GM10266 (cell line): ENCODE data around the gene NEK1.
"Not testable (repeated sequence)": the region's sequence is repeated elsewhere in the genome, so short reads cannot be mapped to it uniquely, and the experiment has no call there.

ENCODE experiments used
- DNase-seq: peaks from one replicate; pipeline ENCODE4 v3.0.0; 2012; ENCODE audit errors: extremely low spot score
- TF ChIP-seq, protein P1 (sequence below): IDR thresholded peaks from 2 replicates; pipeline ENCODE4 v1.5.1; 2012; ENCODE audit warnings: mild to moderate bottlenecking, low read depth; ENCODE audit not compliant: control insufficient read depth, insufficient read depth; ENCODE audit errors: missing control alignments

Gene NEK1

DNA sequence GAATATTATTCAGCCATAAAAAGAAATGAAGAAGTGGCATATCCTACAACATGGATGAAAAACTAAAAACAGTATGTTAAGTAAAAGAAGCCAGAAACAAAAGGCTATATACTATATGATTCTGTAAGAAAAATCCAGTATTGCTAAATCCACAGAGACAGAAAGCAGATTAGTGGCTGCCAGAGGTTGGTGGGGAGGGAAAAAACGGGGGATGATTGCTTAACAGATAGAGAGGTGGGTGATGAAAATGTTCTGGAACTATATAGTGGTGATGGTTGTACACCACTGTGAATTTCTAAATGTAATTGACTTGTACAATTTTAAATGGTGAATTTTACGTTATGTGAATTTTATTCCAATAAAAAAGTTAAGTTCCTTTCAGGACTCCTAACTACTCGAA lies 184.0 kb downstream of the NEK1 start:
- TF ChIP-seq, protein P1, sequence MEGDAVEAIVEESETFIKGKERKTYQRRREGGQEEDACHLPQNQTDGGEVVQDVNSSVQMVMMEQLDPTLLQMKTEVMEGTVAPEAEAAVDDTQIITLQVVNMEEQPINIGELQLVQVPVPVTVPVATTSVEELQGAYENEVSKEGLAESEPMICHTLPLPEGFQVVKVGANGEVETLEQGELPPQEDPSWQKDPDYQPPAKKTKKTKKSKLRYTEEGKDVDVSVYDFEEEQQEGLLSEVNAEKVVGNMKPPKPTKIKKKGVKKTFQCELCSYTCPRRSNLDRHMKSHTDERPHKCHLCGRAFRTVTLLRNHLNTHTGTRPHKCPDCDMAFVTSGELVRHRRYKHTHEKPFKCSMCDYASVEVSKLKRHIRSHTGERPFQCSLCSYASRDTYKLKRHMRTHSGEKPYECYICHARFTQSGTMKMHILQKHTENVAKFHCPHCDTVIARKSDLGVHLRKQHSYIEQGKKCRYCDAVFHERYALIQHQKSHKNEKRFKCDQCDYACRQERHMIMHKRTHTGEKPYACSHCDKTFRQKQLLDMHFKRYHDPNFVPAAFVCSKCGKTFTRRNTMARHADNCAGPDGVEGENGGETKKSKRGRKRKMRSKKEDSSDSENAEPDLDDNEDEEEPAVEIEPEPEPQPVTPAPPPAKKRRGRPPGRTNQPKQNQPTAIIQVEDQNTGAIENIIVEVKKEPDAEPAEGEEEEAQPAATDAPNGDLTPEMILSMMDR: no peak
- no peak for DNase-seq

DNA sequence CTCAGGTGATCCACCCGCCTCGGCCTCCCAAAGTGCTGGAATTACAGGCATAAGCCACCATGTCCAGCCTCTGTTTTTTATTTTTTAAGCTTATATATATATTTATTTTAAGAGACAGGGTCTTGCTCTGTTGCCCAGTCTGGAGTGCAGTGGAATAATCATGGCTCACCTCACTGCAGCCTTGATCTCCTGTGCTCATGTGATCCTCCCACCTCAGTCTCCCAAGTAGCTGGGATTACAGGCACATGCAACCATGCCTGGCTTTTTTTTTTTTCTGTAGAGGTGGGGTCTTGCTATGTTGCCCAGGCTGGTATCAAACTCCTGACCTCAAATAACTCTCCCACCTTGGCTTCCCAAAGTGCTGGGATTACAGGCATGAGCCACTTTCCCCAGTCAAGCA lies 184.7 kb downstream of the NEK1 start:
- DNase-seq: not testable (repeated sequence)

DNA sequence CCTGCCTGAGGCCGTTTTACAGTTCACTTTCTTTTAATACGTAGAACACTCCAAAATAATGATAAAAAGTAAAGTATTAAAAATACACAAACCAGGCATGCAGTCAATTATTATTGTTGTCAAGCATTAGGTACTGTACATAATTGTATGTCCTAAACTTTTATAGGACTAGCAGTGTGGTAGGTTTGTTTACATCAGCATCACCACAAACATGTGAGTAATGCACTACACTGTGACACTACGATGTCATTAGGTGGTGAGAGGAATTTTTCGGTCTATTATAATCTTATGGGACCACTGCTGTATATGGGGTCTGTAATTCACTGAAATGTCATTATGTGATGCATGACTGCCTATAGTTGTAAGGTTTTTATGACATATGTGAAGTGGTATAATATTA lies 192.1 kb downstream of the NEK1 start:
- TF ChIP-seq, protein P1: no peak
- DNase-seq: no peak

DNA sequence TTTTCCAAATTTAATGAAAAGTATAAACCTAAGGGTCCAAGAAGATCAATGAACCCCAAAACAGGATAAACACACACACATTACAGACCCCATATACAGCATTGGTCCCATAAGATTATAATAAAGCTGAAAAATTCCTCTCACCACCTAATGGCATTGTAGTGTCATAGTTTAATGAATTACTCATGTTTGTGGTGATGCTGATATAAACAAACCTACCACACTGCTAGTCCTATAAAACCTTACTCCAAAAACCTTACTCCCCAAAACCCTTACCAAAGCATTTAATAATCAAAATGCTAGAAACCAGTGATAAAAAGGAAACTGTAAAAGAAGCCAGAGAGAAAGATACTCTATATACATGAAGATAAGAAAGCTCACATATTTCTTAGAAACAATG lies 193.5 kb downstream of the NEK1 start:
- TF ChIP-seq, protein P1: no peak
- DNase-seq: no peak

DNA sequence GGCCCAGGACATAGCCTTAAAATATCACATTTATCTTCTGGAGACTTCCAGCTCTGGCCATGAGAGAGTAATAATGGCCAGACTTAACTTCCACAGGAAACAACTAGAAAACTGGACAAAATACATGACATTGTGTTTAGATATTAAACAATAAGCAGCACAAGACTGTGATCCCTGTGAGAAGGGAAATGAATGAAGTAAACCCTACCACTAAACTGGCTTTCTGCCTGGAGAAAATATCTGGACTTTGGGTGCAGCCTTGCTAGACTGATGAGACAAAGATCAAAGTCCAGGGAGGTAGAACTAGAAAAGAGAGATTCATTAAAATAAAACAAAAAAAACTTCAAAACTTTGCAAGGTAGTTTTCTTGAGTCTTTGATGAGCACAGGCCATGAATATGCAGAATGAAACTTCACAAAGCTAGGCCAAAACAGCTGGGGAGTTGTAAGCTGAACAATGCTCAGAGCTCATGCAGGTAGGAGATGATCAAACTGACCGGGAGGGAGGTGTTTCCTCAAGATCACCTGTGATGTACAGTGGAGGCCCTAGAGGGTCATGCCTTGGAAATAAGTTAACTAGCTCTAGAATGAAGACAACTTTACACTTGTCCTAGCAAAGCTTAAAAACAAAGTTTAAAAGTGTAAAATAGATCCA lies 194.6 kb downstream of the NEK1 start:
- TF ChIP-seq, protein P1: no peak
- DNase-seq: no peak

DNA sequence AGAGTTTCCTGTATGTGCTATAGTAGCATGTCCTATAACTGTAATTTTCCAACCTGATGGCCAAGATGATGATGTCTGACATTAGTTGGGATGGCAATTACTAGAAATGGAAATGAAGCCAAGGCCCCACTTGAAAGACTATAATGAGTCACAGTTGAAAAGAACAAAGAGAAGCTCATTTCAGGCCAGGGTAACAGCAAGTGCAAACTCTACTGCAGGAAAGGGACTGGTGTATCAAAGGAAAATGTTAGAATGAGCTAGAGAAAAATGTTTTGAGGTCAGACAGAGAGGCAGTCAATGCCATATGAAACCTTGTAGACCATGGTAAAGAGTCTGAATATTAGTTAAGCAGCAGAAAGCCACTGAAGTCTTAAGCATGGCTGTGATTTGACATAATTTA lies 195.4 kb downstream of the NEK1 start:
- TF ChIP-seq, protein P1: no peak
- DNase-seq: no peak

DNA sequence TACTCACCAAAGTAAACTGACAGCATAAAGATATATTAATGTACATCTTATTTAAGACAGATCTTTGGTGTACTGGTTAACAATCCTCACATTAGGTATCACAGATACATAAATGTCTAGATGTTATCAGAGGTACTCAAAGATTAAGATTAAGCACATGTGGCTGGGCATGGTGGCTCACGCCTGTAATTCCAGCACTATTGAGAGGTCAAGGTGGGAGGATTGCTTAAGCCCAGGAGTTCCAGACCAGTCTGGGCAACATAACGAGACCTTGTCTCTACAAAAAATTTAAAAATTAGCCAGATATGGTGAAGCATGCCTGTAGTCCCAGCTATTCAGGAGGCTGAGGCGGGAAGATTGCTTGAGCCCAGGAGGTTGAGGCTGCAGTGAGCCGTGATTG lies 195.9 kb downstream of the NEK1 start:
- TF ChIP-seq, protein P1: no peak
- DNase-seq: no peak

DNA sequence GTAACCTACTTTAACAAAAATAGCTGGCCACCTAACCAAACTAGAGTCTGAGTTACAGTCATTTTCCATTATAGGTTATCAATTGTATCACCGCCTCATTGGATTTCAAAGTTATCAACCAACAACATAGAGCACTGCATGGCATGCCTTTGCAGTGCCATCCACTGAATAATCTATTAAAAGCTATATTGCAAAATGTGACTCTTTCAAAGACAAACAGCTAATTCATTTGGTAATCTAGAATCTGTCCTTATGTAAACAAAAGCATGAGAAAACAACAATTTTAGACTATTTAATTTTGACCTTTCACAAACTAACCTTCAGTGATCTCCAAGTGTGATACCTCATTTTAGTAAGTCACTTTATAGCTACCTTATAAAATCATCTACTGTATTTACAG lies 197.5 kb downstream of the NEK1 start:
- DNase-seq: no peak

More for the DNA sequence above, 197.5 kb downstream of the NEK1 start:
- TF ChIP-seq, protein P1: no peak
